GM12878 (cell line): ENCODE results near the gene RFLNA. TPM values are rescaled to one million over a fixed set of nuclear protein-coding genes. Genes with fewer than 3 reads are reported as not detected.

Source experiments
- ATAC-seq: fragments of 200-7000 bp; cut with Tn5 transposase; 3 replicates; pipeline ENCODE4 v1.9.1; 2020; ENCODE audit warnings: mild to moderate bottlenecking, moderate library complexity
- BruUV-seq: library from RNA; stranded (reverse); fragments of 400-500 nt; replicated peaks from 2 replicates; lab custom pipeline; 2021; lab: Mats Ljungman, UMichigan
- CTCF ChIA-PET: fragments of 300-600 bp; sonication (Branson Sonifier 250); formaldehyde crosslinking; extraction: SDS; loops from one replicate; lab custom pipeline; 2021; ENCODE audit warnings: inconsistent platforms; lab: Yijun Ruan, JAX
- POLR2A ChIA-PET: fragments of 350-600 bp; formaldehyde crosslinking; extraction: SDS; loops from one replicate; lab custom pipeline; 2021; ENCODE audit warnings: inconsistent platforms; lab: Charles Lee
- RAD21 ChIA-PET: fragments of 300-600 bp; sonication (Branson Sonifier 250); formaldehyde crosslinking; loops from one replicate; lab custom pipeline; 2023; ENCODE audit warnings: antibody characterized with exemption; ENCODE audit not compliant: unreplicated experiment; lab: Charles Lee
- SMC1A ChIA-PET: fragments of 300-600 bp; sonication (Branson Sonifier 250); formaldehyde crosslinking; loops from one replicate; lab custom pipeline; 2023; ENCODE audit not compliant: unreplicated experiment, uncharacterized antibody; lab: Charles Lee
- DNase-seq: peaks from one replicate; pipeline ENCODE4 v3.0.0-alpha.2; 2011; ENCODE audit warnings: low read depth, low spot score
- FAIRE-seq: peaks from 3 replicates; lab custom pipeline; 2011; peaks lifted over from hg19 to GRCh38; lab: Jason Lieb, UNC
- H2AFZ ChIP-seq: 2 replicates; pipeline ENCODE4 v1.6.0; 2011; ENCODE audit warnings: low read depth, low read length, control low read depth; ENCODE audit not compliant: control insufficient read depth
- H3K27ac ChIP-seq: 2 replicates; pipeline ENCODE4 v1.5.1; 2011; ENCODE audit warnings: control low read depth; ENCODE audit not compliant: control insufficient read depth, insufficient read depth
- H3K27me3 ChIP-seq, 2 experiments: replicated peaks in 1 of 2; 2 replicates each; pipeline versions ENCODE4 v1.6.0 to v1.6.1; 2011; ENCODE audit warnings: low read length in 1 of 2; ENCODE audit not compliant: control insufficient read depth in 2 of 2, insufficient read depth in 2 of 2
- H3K36me3 ChIP-seq, 2 experiments: 2 replicates each; pipeline ENCODE4 v1.5.1; 2011; ENCODE audit warnings: low read length in 1 of 2; ENCODE audit not compliant: control insufficient read depth in 2 of 2, insufficient read depth in 2 of 2
- H3K4me1 ChIP-seq: 2 replicates; pipeline ENCODE4 v1.6.1; 2011; ENCODE audit warnings: mild to moderate bottlenecking, low read length, moderate library complexity, mixed read lengths; ENCODE audit not compliant: control insufficient read depth, insufficient read depth
- H3K4me2 ChIP-seq: 2 replicates; pipeline ENCODE4 v1.6.0; 2011; ENCODE audit warnings: control low read depth; ENCODE audit not compliant: control insufficient read depth, insufficient read depth
- H3K4me3 ChIP-seq: fragments of 200-600 bp; sonication (generic); 2 replicates; pipeline ENCODE4 v1.5.1; 2016
- H3K79me2 ChIP-seq: 2 replicates; pipeline ENCODE4 v1.6.0; 2011; ENCODE audit warnings: low read length; ENCODE audit not compliant: control insufficient read depth, insufficient read depth
- H3K9ac ChIP-seq: 2 replicates; pipeline ENCODE4 v1.8.0; 2011; ENCODE audit warnings: low read length, control low read depth, mixed read lengths; ENCODE audit not compliant: control insufficient read depth, insufficient read depth
- H3K9me3 ChIP-seq: replicated peaks from 3 replicates; pipeline ENCODE4 v1.5.1; 2011; ENCODE audit warnings: mild to moderate bottlenecking, low read length; ENCODE audit not compliant: control insufficient read depth, insufficient read depth
- H4K20me1 ChIP-seq: 2 replicates; pipeline ENCODE4 v1.6.0; 2011; ENCODE audit not compliant: control insufficient read depth, insufficient read depth
- BCL3 ChIP-seq: IDR thresholded peaks from 2 replicates; pipeline ENCODE4 v1.6.1; 2011; ENCODE audit warnings: borderline replicate concordance, low read depth, mild to moderate bottlenecking, moderate library complexity, low read length; ENCODE audit not compliant: insufficient read depth, poor library complexity, severe bottlenecking
- BCLAF1 ChIP-seq: fragments of 450-650 bp; IDR thresholded peaks from 2 replicates; pipeline ENCODE4 v1.6.1; 2017; ENCODE audit warnings: antibody characterized with exemption, mild to moderate bottlenecking, moderate library complexity
- CBFB ChIP-seq: IDR thresholded peaks from 2 replicates; pipeline ENCODE4 v1.6.1; 2016; ENCODE audit warnings: antibody characterized with exemption, low read depth
- CBX3 ChIP-seq: fragments of 200-600 bp; sonication (generic); IDR thresholded peaks from 2 replicates; pipeline ENCODE4 v1.6.1; 2016; ENCODE audit warnings: low read depth, borderline replicate concordance
- CEBPB ChIP-seq, 2 experiments: fragments of 150-350 bp in 1 of 2; IDR thresholded peaks; 2 replicates each; pipeline ENCODE4 v1.6.1; 2012 to 2014; ENCODE audit warnings: low read depth in 2 of 2, low read length in 2 of 2, borderline replicate concordance in 1 of 2, inconsistent platforms in 1 of 2
- PAX8 ChIP-seq: fragments of 450-650 bp; IDR thresholded peaks from 2 replicates; pipeline ENCODE4 v1.6.1; 2017; ENCODE audit warnings: mild to moderate bottlenecking, moderate library complexity
- PRDM15 ChIP-seq: fragments of 450-650 bp; formaldehyde crosslinking; IDR thresholded peaks from 2 replicates; pipeline ENCODE4 v1.4.0; 2020; ENCODE audit warnings: mild to moderate bottlenecking, moderate library complexity
- RBBP5 ChIP-seq: fragments of 200-600 bp; sonication (generic); conservative IDR thresholded peaks from 2 replicates; pipeline ENCODE4 v1.6.1; 2016
- RELA ChIP-seq: fragments of 450-650 bp; IDR thresholded peaks from 2 replicates; pipeline ENCODE4 v1.8.0; 2014; ENCODE audit warnings: borderline replicate concordance; ENCODE audit not compliant: partially characterized antibody
- SMAD5 ChIP-seq: IDR thresholded peaks from 2 replicates; pipeline ENCODE4 v1.6.1; 2016; ENCODE audit warnings: antibody characterized with exemption, low read depth
- SMARCA5 ChIP-seq: fragments of 450-650 bp; IDR thresholded peaks from 2 replicates; pipeline ENCODE4 v1.6.1; 2017; ENCODE audit warnings: mild to moderate bottlenecking
- TARDBP ChIP-seq: IDR thresholded peaks from 2 replicates; pipeline ENCODE4 v1.6.1; 2016; ENCODE audit warnings: borderline replicate concordance
- ZBTB11 ChIP-seq: fragments of 450-650 bp; formaldehyde crosslinking; IDR thresholded peaks from 2 replicates; pipeline ENCODE4 v1.5.0; 2022; ENCODE audit warnings: mild to moderate bottlenecking, missing genetic modification characterization
- ZNF274 ChIP-seq: IDR thresholded peaks from one replicate; pipeline ENCODE4 v1.8.0; 2011; ENCODE audit not compliant: insufficient read length, insufficient read depth
- whole genome bisulfite sequencing: methylation state at CpG from one replicate; pipeline ENCODE4 v1.1.6; 2016; ENCODE audit warnings: low lambda C conversion rate; ENCODE audit not compliant: insufficient replicate concordance, insufficient coverage; ENCODE audit errors: missing lambda C conversion rate; 5-methylcytosine and 5-hydroxymethylcytosine counted together
- in situ Hi-C: fragments of 300-500 bp; cut with MboI; formaldehyde crosslinking; loops from 9 replicates; pipeline ENCODE4 v1.14.3; 2018; ENCODE audit warnings: mixed read lengths
- intact Hi-C: fragments of 100-400 bp; cut with micrococcal nuclease; formaldehyde crosslinking; loops from one replicate; pipeline ENCODE4 v1.14.2; 2022; ENCODE audit not compliant: unreplicated experiment
- polyA plus RNA-seq, 11 experiments: library from polyadenylated mRNA; depleted of rRNA in 4 of 11; unstranded in 6 of 11; stranded (reverse) in 5 of 11; fragments of >200 nt; fragmentation: Nextera tagmentation in 4 of 11; fragmentation: Illumina TruSeq in 1 of 11; extraction: Ambion mirVana in 4 of 11; extraction: Trizol in 1 of 11; gene quantifications; 1 replicate in 1 of 11; 2 replicates in 10 of 11; pipeline versions ENCODE4 v1.2.1 to v1.2.3, GENCODE V29; 2011 to 2016; ENCODE audit warnings: inconsistent platforms in 2 of 11, missing spikeins in 2 of 11, low read depth in 1 of 11
- total RNA-seq, 4 experiments: library from RNA; depleted of rRNA in 3 of 4; stranded (reverse); fragments of >200 nt in 3 of 4; fragmentation: Illumina TruSeq in 1 of 4; extraction: Trizol in 1 of 4; gene quantifications; 2 replicates each; pipeline versions ENCODE4 v1.2.1 to v1.2.3, GENCODE V29; 2013 to 2021

RFLNA gene
- total and polyA plus RNA-seq, 10 of the 15 experiments (the other 5 are each of a cell fraction or from before 2014, with no cell fraction given): 0.08 TPM; not detected in 9

- intact Hi-C loops (no loop called here), in situ Hi-C loops (no loop called here)
- TF ChIP-seq CBX3: no peak
- TF ChIP-seq ZBTB11: no peak
- TF ChIP-seq BCL3: no peak
- TF ChIP-seq CEBPB (IDR thresholded peaks at IDR 0.05; ENCODE audit: borderline replicate concordance in 1 of 2, low read depth in 2 of 2, low read length in 2 of 2): no peak
- no peak for TF ChIP-seq SMAD5
- TF ChIP-seq CBFB: no peak
- TF ChIP-seq RBBP5: no peak
- TF ChIP-seq BCLAF1: no peak
- TF ChIP-seq RELA: no peak
- no peak for TF ChIP-seq SMARCA5
- no peak for TF ChIP-seq ZNF274
- TF ChIP-seq TARDBP: no peak
- TF ChIP-seq PAX8: no peak
- TF ChIP-seq PRDM15 (CRISPR knock-in tag): no peak
Observed at GRCh38 chr12:124312601-124313000, 17.7 kb downstream of the RFLNA start.

More at GRCh38 chr12:124312601-124313000, 17.7 kb downstream of the RFLNA start:
- H3K79me2 ChIP-seq: no peaks in the 10 kb centered on the region
- no peak overlapping the region for H2AFZ ChIP-seq
- H3K27ac ChIP-seq: no peak overlapping the region
- H3K9ac ChIP-seq: no peak overlapping the region
- ATAC-seq: no peak
- POLR2A ChIA-PET: no interaction called here
- H3K36me3 ChIP-seq: no peaks in the 10 kb centered on the region
- SMC1A ChIA-PET: no interaction called here
- 36% methylated on average over 6 of the region's 6 CpGs for WGBS
- no peak overlapping the region for H3K4me2 ChIP-seq
- RAD21 ChIA-PET: interaction anchor here (0.6 kb wide), 1 partner anchor 275 kb away, joined by 3 read pairs; no protein-coding TSS in a partner anchor
- FAIRE-seq: no peak
- no peaks in the 10 kb centered on the region for H3K4me1 ChIP-seq
- H4K20me1 ChIP-seq: no peaks in the 10 kb centered on the region
- no peaks in the 10 kb centered on the region for H3K27me3 ChIP-seq
- no peaks in the 10 kb centered on the region for H3K9me3 ChIP-seq
- no peak for DNase-seq
- CTCF ChIA-PET: no interaction called here
- H3K4me3 ChIP-seq: no peak overlapping the region
- BruUV-seq: no TSS peak
